ENCODE results near the gene DPYSL5. TPM values are rescaled to one million over a fixed set of nuclear protein-coding genes. Genes with fewer than 3 reads are reported as not detected.
A peak's percentile ranks its signal among the peaks of the same experiment; 100 is the strongest.

The DPYSL5 gene
- total and polyA plus RNA-seq, 2 of the 13 experiments (the other 11 are each of a cell fraction or from before 2014, with no cell fraction given), result 0.15 TPM; not detected in 1

DNA sequence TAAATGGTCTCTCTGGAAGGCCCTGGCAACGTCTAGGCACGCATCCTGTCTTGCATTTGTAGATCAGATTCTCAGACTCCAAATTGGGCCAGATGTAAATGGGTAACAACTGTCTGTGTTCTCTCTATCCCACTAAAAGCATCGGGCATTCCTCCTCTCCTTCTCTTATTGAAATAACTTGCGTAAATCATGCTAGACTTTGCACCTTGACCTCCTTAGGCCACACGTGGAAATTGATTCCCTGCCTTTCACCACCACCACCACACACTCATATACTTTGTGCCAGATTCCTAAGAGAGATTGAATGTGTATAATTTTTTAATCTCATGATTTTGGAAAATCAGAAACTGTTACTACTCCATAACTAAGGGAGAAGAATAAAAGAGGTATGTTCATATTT lies 143.8 kb downstream of the DPYSL5 start (continued):
- TF ChIP-seq, protein P1, sequence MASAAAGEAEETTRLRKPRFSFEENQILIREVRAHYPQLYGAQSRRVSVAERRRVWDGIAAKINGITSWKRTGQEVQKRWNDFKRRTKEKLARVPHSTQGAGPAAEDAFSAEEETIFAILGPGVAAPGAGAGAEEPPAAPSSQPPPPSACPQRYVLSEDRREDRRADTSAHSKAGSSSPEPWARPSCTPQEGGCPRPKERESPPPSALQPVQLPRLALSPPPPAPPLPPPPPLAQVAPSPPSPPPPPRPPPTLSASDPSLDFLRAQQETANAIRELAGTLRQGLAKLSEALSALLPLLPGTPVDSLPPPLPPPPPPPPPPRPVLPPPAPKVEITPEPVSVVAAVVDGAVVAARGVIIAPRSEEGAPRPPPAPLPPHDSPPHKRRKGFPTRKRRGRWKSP (CRISPR knock-in tag; IDR thresholded peaks at IDR 0.05), result no peak
- peak; percentile 50; the same call in 1 of the 2 replicates for TF ChIP-seq FOXA3 (CRISPR knock-in tag; IDR thresholded peaks at IDR 0.05)
- 0 out of 2 replicates have a peak, but pooled peaks have one; percentile 18 for TF ChIP-seq MIER2 (CRISPR knock-in tag; IDR thresholded peaks at IDR 0.05)
- TF ChIP-seq ZNF446 (CRISPR knock-in tag; IDR thresholded peaks at IDR 0.05), result no peak
- TF ChIP-seq KLF12 (CRISPR knock-in tag; IDR thresholded peaks at IDR 0.05; ENCODE audit: borderline replicate concordance), result no peak
- TF ChIP-seq, protein P2, sequence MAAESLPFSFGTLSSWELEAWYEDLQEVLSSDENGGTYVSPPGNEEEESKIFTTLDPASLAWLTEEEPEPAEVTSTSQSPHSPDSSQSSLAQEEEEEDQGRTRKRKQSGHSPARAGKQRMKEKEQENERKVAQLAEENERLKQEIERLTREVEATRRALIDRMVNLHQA (CRISPR knock-in tag; IDR thresholded peaks at IDR 0.05), result no peak
- TF ChIP-seq CREM (IDR thresholded peaks at IDR 0.05), result no peak
- no peak for TF ChIP-seq CREM (CRISPR knock-in tag; IDR thresholded peaks at IDR 0.05)
- no peak for TF ChIP-seq ZNF232 (CRISPR knock-in tag; IDR thresholded peaks at IDR 0.05; ENCODE audit: borderline replicate concordance)
- no peak for TF ChIP-seq RAD51 (IDR thresholded peaks at IDR 0.05; ENCODE audit: borderline replicate concordance)
- TF ChIP-seq ESRRA (CRISPR knock-in tag; IDR thresholded peaks at IDR 0.05; ENCODE audit: low read depth), result no peak
- TF ChIP-seq, protein P3, sequence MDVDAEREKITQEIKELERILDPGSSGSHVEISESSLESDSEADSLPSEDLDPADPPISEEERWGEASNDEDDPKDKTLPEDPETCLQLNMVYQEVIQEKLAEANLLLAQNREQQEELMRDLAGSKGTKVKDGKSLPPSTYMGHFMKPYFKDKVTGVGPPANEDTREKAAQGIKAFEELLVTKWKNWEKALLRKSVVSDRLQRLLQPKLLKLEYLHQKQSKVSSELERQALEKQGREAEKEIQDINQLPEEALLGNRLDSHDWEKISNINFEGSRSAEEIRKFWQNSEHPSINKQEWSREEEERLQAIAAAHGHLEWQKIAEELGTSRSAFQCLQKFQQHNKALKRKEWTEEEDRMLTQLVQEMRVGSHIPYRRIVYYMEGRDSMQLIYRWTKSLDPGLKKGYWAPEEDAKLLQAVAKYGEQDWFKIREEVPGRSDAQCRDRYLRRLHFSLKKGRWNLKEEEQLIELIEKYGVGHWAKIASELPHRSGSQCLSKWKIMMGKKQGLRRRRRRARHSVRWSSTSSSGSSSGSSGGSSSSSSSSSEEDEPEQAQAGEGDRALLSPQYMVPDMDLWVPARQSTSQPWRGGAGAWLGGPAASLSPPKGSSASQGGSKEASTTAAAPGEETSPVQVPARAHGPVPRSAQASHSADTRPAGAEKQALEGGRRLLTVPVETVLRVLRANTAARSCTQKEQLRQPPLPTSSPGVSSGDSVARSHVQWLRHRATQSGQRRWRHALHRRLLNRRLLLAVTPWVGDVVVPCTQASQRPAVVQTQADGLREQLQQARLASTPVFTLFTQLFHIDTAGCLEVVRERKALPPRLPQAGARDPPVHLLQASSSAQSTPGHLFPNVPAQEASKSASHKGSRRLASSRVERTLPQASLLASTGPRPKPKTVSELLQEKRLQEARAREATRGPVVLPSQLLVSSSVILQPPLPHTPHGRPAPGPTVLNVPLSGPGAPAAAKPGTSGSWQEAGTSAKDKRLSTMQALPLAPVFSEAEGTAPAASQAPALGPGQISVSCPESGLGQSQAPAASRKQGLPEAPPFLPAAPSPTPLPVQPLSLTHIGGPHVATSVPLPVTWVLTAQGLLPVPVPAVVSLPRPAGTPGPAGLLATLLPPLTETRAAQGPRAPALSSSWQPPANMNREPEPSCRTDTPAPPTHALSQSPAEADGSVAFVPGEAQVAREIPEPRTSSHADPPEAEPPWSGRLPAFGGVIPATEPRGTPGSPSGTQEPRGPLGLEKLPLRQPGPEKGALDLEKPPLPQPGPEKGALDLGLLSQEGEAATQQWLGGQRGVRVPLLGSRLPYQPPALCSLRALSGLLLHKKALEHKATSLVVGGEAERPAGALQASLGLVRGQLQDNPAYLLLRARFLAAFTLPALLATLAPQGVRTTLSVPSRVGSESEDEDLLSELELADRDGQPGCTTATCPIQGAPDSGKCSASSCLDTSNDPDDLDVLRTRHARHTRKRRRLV (CRISPR knock-in tag; IDR thresholded peaks at IDR 0.05), result no peak
- TF ChIP-seq RFX5 (IDR thresholded peaks at IDR 0.05; ENCODE audit: low read depth, low read length), result no peak
- no peak for TF ChIP-seq TAF15 (IDR thresholded peaks at IDR 0.05; ENCODE audit: low read depth, low read length, poor library complexity, severe bottlenecking)
- no peak for TF ChIP-seq NCOA5 (CRISPR knock-in tag; IDR thresholded peaks at IDR 0.05)
- TF ChIP-seq ZNF34 (CRISPR knock-in tag; IDR thresholded peaks at IDR 0.05; ENCODE audit: borderline replicate concordance), result no peak
- no peak for TF ChIP-seq BRD4 (CRISPR knock-in tag; IDR thresholded peaks at IDR 0.05)
- TF ChIP-seq ZNF782 (CRISPR knock-in tag; IDR thresholded peaks at IDR 0.05; ENCODE audit: borderline replicate concordance), result no peak
- TF ChIP-seq, protein P4, sequence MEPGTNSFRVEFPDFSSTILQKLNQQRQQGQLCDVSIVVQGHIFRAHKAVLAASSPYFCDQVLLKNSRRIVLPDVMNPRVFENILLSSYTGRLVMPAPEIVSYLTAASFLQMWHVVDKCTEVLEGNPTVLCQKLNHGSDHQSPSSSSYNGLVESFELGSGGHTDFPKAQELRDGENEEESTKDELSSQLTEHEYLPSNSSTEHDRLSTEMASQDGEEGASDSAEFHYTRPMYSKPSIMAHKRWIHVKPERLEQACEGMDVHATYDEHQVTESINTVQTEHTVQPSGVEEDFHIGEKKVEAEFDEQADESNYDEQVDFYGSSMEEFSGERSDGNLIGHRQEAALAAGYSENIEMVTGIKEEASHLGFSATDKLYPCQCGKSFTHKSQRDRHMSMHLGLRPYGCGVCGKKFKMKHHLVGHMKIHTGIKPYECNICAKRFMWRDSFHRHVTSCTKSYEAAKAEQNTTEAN (CRISPR knock-in tag; conservative IDR thresholded peaks at IDR 0.05), result no peak
- TF ChIP-seq, protein P5, sequence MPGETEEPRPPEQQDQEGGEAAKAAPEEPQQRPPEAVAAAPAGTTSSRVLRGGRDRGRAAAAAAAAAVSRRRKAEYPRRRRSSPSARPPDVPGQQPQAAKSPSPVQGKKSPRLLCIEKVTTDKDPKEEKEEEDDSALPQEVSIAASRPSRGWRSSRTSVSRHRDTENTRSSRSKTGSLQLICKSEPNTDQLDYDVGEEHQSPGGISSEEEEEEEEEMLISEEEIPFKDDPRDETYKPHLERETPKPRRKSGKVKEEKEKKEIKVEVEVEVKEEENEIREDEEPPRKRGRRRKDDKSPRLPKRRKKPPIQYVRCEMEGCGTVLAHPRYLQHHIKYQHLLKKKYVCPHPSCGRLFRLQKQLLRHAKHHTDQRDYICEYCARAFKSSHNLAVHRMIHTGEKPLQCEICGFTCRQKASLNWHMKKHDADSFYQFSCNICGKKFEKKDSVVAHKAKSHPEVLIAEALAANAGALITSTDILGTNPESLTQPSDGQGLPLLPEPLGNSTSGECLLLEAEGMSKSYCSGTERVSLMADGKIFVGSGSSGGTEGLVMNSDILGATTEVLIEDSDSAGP (CRISPR knock-in tag; IDR thresholded peaks at IDR 0.05; ENCODE audit: borderline replicate concordance), result no peak
- TF ChIP-seq BHLHE40 (IDR thresholded peaks at IDR 0.05; ENCODE audit: low read length), result peak; percentile 67
- 0 out of 2 replicates have a peak, but pooled peaks have one; percentile 23 for TF ChIP-seq CEBPG (CRISPR knock-in tag; IDR thresholded peaks at IDR 0.05)
- TF ChIP-seq ZNF883 (CRISPR knock-in tag; IDR thresholded peaks at IDR 0.05; ENCODE audit: not compliant biosample characterization), result no peak
- no peak for TF ChIP-seq ZNF160 (CRISPR knock-in tag; IDR thresholded peaks at IDR 0.05)

Measured in HepG2 (cell line).